GM19463 (cell line): ENCODE results near the gene MIXL1.

Source experiments
- ATAC-seq: cut with Tn5 transposase; IDR thresholded peaks from one replicate; pipeline ENCODE4 v1.9.1; 2021; ENCODE audit warnings: mild to moderate bottlenecking, moderate library complexity; ENCODE audit not compliant: unreplicated experiment

Gene MIXL1

GRCh38 chr1:226276077-226276682 is 52.7 kb downstream of the MIXL1 start:
- no peak for ATAC-seq
